Trophoblast cell (in vitro differentiated cells and primary cell): ENCODE measurements around the gene PIP5K1C.
"Not testable (repeated sequence)": the region's sequence is repeated elsewhere in the genome, so short reads cannot be mapped to it uniquely, and the experiment has no call there.

ENCODE experiments used
- DNase-seq, 2 donors: peaks; one replicate each; pipeline ENCODE4 v3.0.0-alpha.2; 2016
- H2AFZ ChIP-seq: 2 replicates; pipeline ENCODE4 v1.6.1; 2013; ENCODE audit warnings: low read length, moderate library complexity, mild to moderate bottlenecking; ENCODE audit not compliant: insufficient read depth, poor library complexity
- H2AK5ac ChIP-seq: 2 replicates; pipeline ENCODE4 v1.6.1; 2013; ENCODE audit warnings: mild to moderate bottlenecking, low read length
- H2BK120ac ChIP-seq: 2 replicates; pipeline ENCODE4 v1.6.1; 2013; ENCODE audit warnings: low read length, mild to moderate bottlenecking, moderate library complexity; ENCODE audit not compliant: insufficient read depth, poor library complexity
- H2BK12ac ChIP-seq: 2 replicates; pipeline ENCODE4 v1.6.1; 2013; ENCODE audit warnings: mild to moderate bottlenecking, low read length, moderate library complexity
- H2BK5ac ChIP-seq: 2 replicates; pipeline ENCODE4 v1.6.1; 2013; ENCODE audit warnings: low read length, low read depth, moderate library complexity, mild to moderate bottlenecking; ENCODE audit not compliant: poor library complexity
- H3K14ac ChIP-seq: 2 replicates; pipeline ENCODE4 v1.6.1; 2013; ENCODE audit warnings: mild to moderate bottlenecking, low read length
- H3K18ac ChIP-seq: 2 replicates; pipeline ENCODE4 v1.6.1; 2013; ENCODE audit warnings: mild to moderate bottlenecking, low read length
- H3K23ac ChIP-seq: 2 replicates; pipeline ENCODE4 v1.6.1; 2013; ENCODE audit warnings: low read length
- H3K27ac ChIP-seq: 2 replicates; pipeline ENCODE4 v1.5.1; 2013; ENCODE audit warnings: low read depth, mild to moderate bottlenecking, inconsistent platforms, low read length, moderate library complexity
- H3K27me3 ChIP-seq: 2 replicates; pipeline ENCODE4 v1.6.1; 2013; ENCODE audit warnings: inconsistent platforms, mild to moderate bottlenecking, low read length, moderate library complexity; ENCODE audit not compliant: insufficient read depth
- H3K36me3 ChIP-seq, 2 experiments: 1 replicate in 1 of 2; 2 replicates in 1 of 2; pipeline ENCODE4 v1.6.1; 2013; ENCODE audit warnings: low read length in 2 of 2, mild to moderate bottlenecking in 2 of 2, moderate library complexity in 1 of 2; ENCODE audit not compliant: insufficient read depth in 2 of 2, control insufficient read depth in 1 of 2
- H3K4ac ChIP-seq: 2 replicates; pipeline ENCODE4 v1.6.1; 2013; ENCODE audit warnings: low read depth, mild to moderate bottlenecking, low read length, moderate library complexity
- H3K4me1 ChIP-seq, 2 experiments: 1 replicate in 1 of 2; 2 replicates in 1 of 2; pipeline ENCODE4 v1.6.1; 2013; ENCODE audit warnings: low read length in 2 of 2, mild to moderate bottlenecking in 2 of 2, moderate library complexity in 1 of 2; ENCODE audit not compliant: insufficient read depth in 2 of 2, control insufficient read depth in 1 of 2
- H3K4me2 ChIP-seq: 2 replicates; pipeline ENCODE4 v1.6.1; 2013; ENCODE audit warnings: inconsistent platforms, mild to moderate bottlenecking, low read length, moderate library complexity
- H3K4me3 ChIP-seq: 2 replicates; pipeline ENCODE4 v1.5.1; 2013; ENCODE audit warnings: mild to moderate bottlenecking, low read depth, low read length, inconsistent platforms
- H3K79me1 ChIP-seq: one replicate; pipeline ENCODE4 v1.6.1; 2013; ENCODE audit warnings: low read length
- H3K79me2 ChIP-seq: 2 replicates; pipeline ENCODE4 v1.6.1; 2013; ENCODE audit warnings: low read length, mild to moderate bottlenecking; ENCODE audit not compliant: control insufficient read depth, insufficient read depth, poor library complexity
- H3K9ac ChIP-seq: 2 replicates; pipeline ENCODE4 v1.6.1; 2013; ENCODE audit warnings: mild to moderate bottlenecking, low read length
- H3K9me3 ChIP-seq: 2 replicates; pipeline ENCODE4 v1.6.1; 2013; ENCODE audit warnings: low read depth, mild to moderate bottlenecking, control low read depth, inconsistent platforms, low read length; ENCODE audit not compliant: insufficient read depth
- H4K12ac ChIP-seq: 2 replicates; pipeline ENCODE4 v1.6.1; 2013; ENCODE audit warnings: low read depth, mild to moderate bottlenecking, low read length, moderate library complexity
- H4K8ac ChIP-seq: 2 replicates; pipeline ENCODE4 v1.6.1; 2013; ENCODE audit warnings: low read depth, mild to moderate bottlenecking, low read length, moderate library complexity
- H4K91ac ChIP-seq: one replicate; pipeline ENCODE4 v1.6.1; 2013; ENCODE audit warnings: low read depth, mild to moderate bottlenecking, low read length, moderate library complexity
- WGBS: extraction: QIAGEN DNeasy Blood & Tissue Kit; methylation state at CpG from one replicate; pipeline ENCODE4 v1.1.7; 2013; ENCODE audit warnings: missing lambda C conversion rate; ENCODE audit not compliant: insufficient read length, insufficient coverage; ENCODE audit errors: extremely low coverage; 5-methylcytosine and 5-hydroxymethylcytosine counted together

The PIP5K1C gene

GRCh38 chr19:3632739-3633558, 67.3 kb downstream of the PIP5K1C start:
- DNase-seq, result no peak
- H3K23ac ChIP-seq, result no peak overlapping the region
- no peak overlapping the region for H2AFZ ChIP-seq
- H3K4ac ChIP-seq, result no peak overlapping the region
- H2BK12ac ChIP-seq, result no peak overlapping the region
- H2AK5ac ChIP-seq, result no peak overlapping the region
- H3K9ac ChIP-seq, result no peak overlapping the region
- no peak overlapping the region for H2BK120ac ChIP-seq
- no peak overlapping the region for H4K91ac ChIP-seq
- H3K27ac ChIP-seq, result no peak overlapping the region
- no peaks in the 10 kb centered on the region for H3K79me1 ChIP-seq
- peaks cover 52 to 53% of the 10 kb centered on the region in 2 experiments for H3K36me3 ChIP-seq
- no peak overlapping the region for H3K18ac ChIP-seq
- H3K9me3 ChIP-seq, result peaks cover 2% of the 10 kb centered on the region
- H3K4me3 ChIP-seq, result no peak overlapping the region
- no peak overlapping the region for H4K12ac ChIP-seq
- no peaks in the 10 kb centered on the region for H3K4me1 ChIP-seq
- H3K27me3 ChIP-seq, result no peaks in the 10 kb centered on the region
- H3K14ac ChIP-seq, result no peak overlapping the region
- no peak overlapping the region for H2BK5ac ChIP-seq
- H4K8ac ChIP-seq, result no peak overlapping the region
- H3K79me2 ChIP-seq, result no peaks in the 10 kb centered on the region
- H3K4me2 ChIP-seq, result no peak overlapping the region
- no CpG with 5 or more reads among the region's 50 CpGs for WGBS

DNA sequence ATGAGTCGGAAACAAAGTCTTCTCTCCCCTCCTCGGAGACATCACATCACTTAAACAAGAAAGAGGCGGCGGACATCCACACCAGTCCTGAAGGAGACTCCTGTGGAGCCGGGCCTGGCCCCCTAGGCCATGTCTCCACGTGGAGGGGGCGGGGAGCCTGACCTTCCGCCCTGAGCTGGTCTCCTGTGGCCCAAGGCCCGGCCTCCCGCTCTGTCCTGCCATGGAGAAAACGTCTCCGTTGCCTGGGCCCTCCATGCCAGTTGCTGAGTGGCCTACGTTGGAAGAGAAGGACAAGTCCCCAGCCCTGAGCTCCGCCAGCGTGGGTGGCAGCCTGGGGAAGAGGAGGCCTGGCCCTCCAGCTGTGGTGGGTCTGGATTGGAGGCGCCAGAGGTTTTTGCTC, 68.2 kb downstream of the PIP5K1C start:
- H2AFZ ChIP-seq, result no peak overlapping the region
- H2BK120ac ChIP-seq, result no peak overlapping the region
- no peak for DNase-seq
- no peak overlapping the region for H3K18ac ChIP-seq
- no peak overlapping the region for H3K4me2 ChIP-seq
- no peak overlapping the region for H4K8ac ChIP-seq
- no peak overlapping the region for H3K23ac ChIP-seq
- H3K27me3 ChIP-seq, result no peaks in the 10 kb centered on the region
- H2BK12ac ChIP-seq, result no peak overlapping the region
- H4K91ac ChIP-seq, result no peak overlapping the region
- H3K4me3 ChIP-seq, result no peak overlapping the region
- peaks cover 45 to 46% of the 10 kb centered on the region in 2 experiments for H3K36me3 ChIP-seq
- H2AK5ac ChIP-seq, result no peak overlapping the region
- H3K79me2 ChIP-seq, result no peaks in the 10 kb centered on the region
- H3K4me1 ChIP-seq, result peaks cover 0 to 2% of the 10 kb centered on the region in 2 experiments
- H3K79me1 ChIP-seq, result no peaks in the 10 kb centered on the region
- H3K4ac ChIP-seq, result no peak overlapping the region
- no peak overlapping the region for H3K14ac ChIP-seq
- H2BK5ac ChIP-seq, result no peak overlapping the region
- H3K9me3 ChIP-seq, result peaks cover 2% of the 10 kb centered on the region
- H3K27ac ChIP-seq, result no peak overlapping the region
- WGBS, result no CpG with 5 or more reads among the region's 16 CpGs
- H3K9ac ChIP-seq, result no peak overlapping the region
- H4K12ac ChIP-seq, result no peak overlapping the region

- no CpG with 5 or more reads among the region's 43 CpGs for WGBS
- Histone ChIP-seq H3K27ac (no peak overlapping the region), H4K12ac (no peak overlapping the region), H3K18ac (no peak overlapping the region), H4K91ac (no peak overlapping the region), H2BK5ac (no peak overlapping the region), H4K8ac (no peak overlapping the region), H3K4ac (no peak overlapping the region), H3K4me1 (peaks cover 0 to 2% of the 10 kb centered on the region in 2 experiments), H2BK12ac (no peak overlapping the region), H3K4me3 (no peak overlapping the region), H3K79me1 (peaks cover 5% of the 10 kb centered on the region), H3K9me3 (peaks cover 2% of the 10 kb centered on the region), H3K36me3 (peaks cover 38 to 39% of the 10 kb centered on the region in 2 experiments), H3K9ac (no peak overlapping the region), H3K27me3 (no peaks in the 10 kb centered on the region), H3K4me2 (no peak overlapping the region), H3K79me2 (peaks cover 2% of the 10 kb centered on the region), H2AFZ (no peak overlapping the region), H3K23ac (no peak overlapping the region), H2BK120ac (no peak overlapping the region), H2AK5ac (no peak overlapping the region), H3K14ac (no peak overlapping the region)
- DNase-seq, result no peak
Observed at GRCh38 chr19:3631053-3631861, 69.0 kb downstream of the PIP5K1C start.

GRCh38 chr19:3628766-3629165, 71.5 kb downstream of the PIP5K1C start:
- not testable (repeated sequence) for H4K8ac ChIP-seq, H2BK120ac ChIP-seq, DNase-seq, H2BK5ac ChIP-seq, H2AFZ ChIP-seq, H3K9ac ChIP-seq, H3K18ac ChIP-seq, H3K4me2 ChIP-seq, H2AK5ac ChIP-seq, H3K14ac ChIP-seq, H3K79me1 ChIP-seq, H3K23ac ChIP-seq, H2BK12ac ChIP-seq, H4K12ac ChIP-seq, H4K91ac ChIP-seq, H3K27ac ChIP-seq, H3K4me3 ChIP-seq, H3K9me3 ChIP-seq, H3K27me3 ChIP-seq, H3K4ac ChIP-seq
- H3K79me2 ChIP-seq, result peaks cover 10% of the 10 kb centered on the region
- H3K4me1 ChIP-seq, result peaks cover 9 to 11% of the 10 kb centered on the region in 2 experiments
- peaks cover 33% of the 10 kb centered on the region in 2 experiments for H3K36me3 ChIP-seq
- no CpG with 5 or more reads among the region's 9 CpGs for WGBS
